ENCODE measurements around the gene PPM1M. TPM values are rescaled to one million over a fixed set of nuclear protein-coding genes. Genes with fewer than 3 reads are reported as not detected.

PPM1M gene
- polyA plus RNA-seq, 3 donors, result 18.1 to 19.9 (median 19.0) TPM

GRCh38 chr3:52228751-52229291, 16.7 kb upstream of the PPM1M start:
- no peak for DNase-seq

GRCh38 chr3:52229656-52230055, 15.9 kb upstream of the PPM1M start:
- DNase-seq, result no peak

- no peak for DNase-seq
Observed at GRCh38 chr3:52230461-52230860, 15.1 kb upstream of the PPM1M start.

GRCh38 chr3:52230889-52231499, 14.6 kb upstream of the PPM1M start:
- no peak for DNase-seq

- no peak for DNase-seq
Observed at GRCh38 chr3:52231502-52232278, 13.9 kb upstream of the PPM1M start.

- no peak for DNase-seq
Observed at GRCh38 chr3:52232279-52233107, 13.1 kb upstream of the PPM1M start.

- no peak for DNase-seq
Observed at GRCh38 chr3:52233108-52233591, 12.4 kb upstream of the PPM1M start.

GRCh38 chr3:52233968-52234367, 11.6 kb upstream of the PPM1M start:
- DNase-seq, result no peak

GRCh38 chr3:52234516-52235447, 10.8 kb upstream of the PPM1M start:
- no peak for DNase-seq

- DNase-seq, result no peak
Observed at GRCh38 chr3:52236424-52236886, 9.1 kb upstream of the PPM1M start.

GRCh38 chr3:52237006-52237656, 8.4 kb upstream of the PPM1M start:
- DNase-seq, result no peak

- DNase-seq, result no peak
Observed at GRCh38 chr3:52237657-52238172, 7.8 kb upstream of the PPM1M start.

- no peak for DNase-seq
Observed at GRCh38 chr3:52238193-52238760, 7.3 kb upstream of the PPM1M start.

GRCh38 chr3:52238761-52239701, 6.5 kb upstream of the PPM1M start, which contains the start of gene TWF2:
TWF2 (minus strand) TSS chr3:52239158; CDS start chr3:52239016, 142 bp downstream.
- DNase-seq, result peak; percentile 83

- DNase-seq, result no peak
Observed at GRCh38 chr3:52240059-52240885, 5.3 kb upstream of the PPM1M start.

- DNase-seq, result no peak
Observed at GRCh38 chr3:52240886-52241370, 4.6 kb upstream of the PPM1M start.

- no peak for DNase-seq
Observed at GRCh38 chr3:52242039-52242438, 3.5 kb upstream of the PPM1M start.
